ENCODE measurements around the gene MED29. TPM values are rescaled to one million over a fixed set of nuclear protein-coding genes. Genes with fewer than 3 reads are reported as not detected.

MED29 gene
- total and polyA plus RNA-seq, 2 of the 4 experiments (the other 2 are of a cell fraction) = 17.6 to 28.8 TPM

- Histone ChIP-seq H2BK15ac (ENCODE audit: low read depth, low read length) (no peak overlapping the region), H3K4ac (ENCODE audit: low read depth, low read length) (no peak overlapping the region), H2AFZ (replicated peaks; ENCODE audit: low read length, poor library complexity) (no peak overlapping the region), H3K79me1 (ENCODE audit: low read depth in 1 of 2, low read length in 2 of 2) (peaks cover 48 to 86% of the 10 kb centered on the region in 2 experiments), H2AK9ac (replicated peaks; ENCODE audit: low read depth, low read length, poor library complexity) (no peak overlapping the region), H3K4me1 (ENCODE audit: control insufficient read depth, insufficient read depth, low read length) (peaks cover 13% of the 10 kb centered on the region), H3K4me2 (ENCODE audit: low read depth, low read length) (no peak overlapping the region), H3K23ac (ENCODE audit: low read depth, low read length) (no peak overlapping the region), H3K36me3 (ENCODE audit: control insufficient read depth, insufficient read depth, low read length) (peaks cover 34% of the 10 kb centered on the region), H2AK5ac (ENCODE audit: low read depth, low read length) (no peak overlapping the region), H3K9me3 (ENCODE audit: control insufficient read depth, insufficient read depth, low read length) (no peaks in the 10 kb centered on the region), H3K18ac (ENCODE audit: low read depth, low read length) (no peak overlapping the region), H3K9ac (ENCODE audit: low read depth, low read length) (no peak overlapping the region), H3K9me1 (ENCODE audit: insufficient read depth, low read length) (peaks cover 17% of the 10 kb centered on the region), H2BK120ac (ENCODE audit: low read depth, low read length) (no peak overlapping the region), H4K20me1 (ENCODE audit: insufficient read depth, low read length) (peaks cover 65% of the 10 kb centered on the region), H3K27me3 (ENCODE audit: control insufficient read depth, insufficient read depth, low read length) (no peaks in the 10 kb centered on the region), H3K56ac (ENCODE audit: extremely low read depth, insufficient read depth, low read length) (no peak overlapping the region), H3K4me3 (ENCODE audit: insufficient read depth, low read depth, low read length) (no peak overlapping the region), H4K5ac (ENCODE audit: low read depth, low read length) (no peak overlapping the region), H3K27ac (ENCODE audit: insufficient read depth, low read length) (no peak overlapping the region), H3K14ac (replicated peaks; ENCODE audit: low read depth, low read length) (no peak overlapping the region), H4K91ac (ENCODE audit: insufficient read depth, low read depth, low read length) (no peak overlapping the region), H2BK5ac (ENCODE audit: low read depth, low read length, poor library complexity, severe bottlenecking) (no peak overlapping the region), H2BK20ac (ENCODE audit: low read depth, low read length) (no peak overlapping the region), H4K8ac (ENCODE audit: low read depth in 2 of 2, low read length in 2 of 2) (no peak overlapping the region)
- ChIA-PET POLR2A (ENCODE audit: unreplicated experiment) (no interaction called here), CTCF (no interaction called here)
- no peak for TF ChIP-seq SMC3 (IDR thresholded peaks at IDR 0.05; ENCODE audit: low read depth, low read length)
- no peak for TF ChIP-seq CHD1 (IDR thresholded peaks at IDR 0.05; ENCODE audit: low read depth, low read length)
- TF ChIP-seq CTCF (conservative IDR thresholded peaks at IDR 0.05; ENCODE audit: low read depth, low read length) = no peak
- no peak for TF ChIP-seq ELK1 (IDR thresholded peaks at IDR 0.05; ENCODE audit: borderline replicate concordance, low read depth, low read length)
- no peak for TF ChIP-seq MAFK (IDR thresholded peaks at IDR 0.05; ENCODE audit: low read depth, low read length)
- no peak for TF ChIP-seq CEBPB (IDR thresholded peaks at IDR 0.05; ENCODE audit: low read depth, low read length)
- TF ChIP-seq NFE2L2 (IDR thresholded peaks at IDR 0.05; ENCODE audit: low read depth, low read length) = no peak
- TF ChIP-seq RFX5 (IDR thresholded peaks at IDR 0.05; ENCODE audit: low read depth, low read length) = no peak
- in situ Hi-C loops (cut with MboI; ENCODE audit: low sequenced_read_pairs) = no loop called here
- dilution Hi-C loops (cut with HindIII; ENCODE audit: low sequenced_read_pairs, unreplicated experiment) = no loop called here
- DNase-seq (no peak), ATAC-seq (ENCODE audit: low read depth) (no peak)
- BruUV-seq (replicated peaks) = no TSS peak
- no CpG with 5 or more reads among the region's 4 CpGs for WGBS, 2 experiments (ENCODE audit: extremely low coverage in 2 of 2, insufficient read length in 1 of 2)
- intact Hi-C loops (cut with micrococcal nuclease) = no loop called here
Measured at GRCh38 chr19:39349326-39349725, 41.9 kb upstream of the MED29 start.
